Stimulated activated effector memory CD8-positive, alpha-beta T cell treated with anti-CD3 and anti-CD28 coated beads, Interleukin-12 subunit alpha, Interleukin-12 subunit beta, amount 100 ng/mL, for 72 hours (primary cell): Measurements from ENCODE around the gene DDB1.

ENCODE experiments used
- ATAC-seq: fragments of 150-1000 bp; cut with Tn5 transposase; 2 replicates; pipeline ENCODE4 v1.10.0; 2021
- DNase-seq, 2 donors: peaks; one replicate each; pipeline ENCODE4 v3.0.0; 2021 to 2022; ENCODE audit warnings: low spot score in 2 of 2
- H3K27ac Mint-ChIP-seq: one replicate; pipeline ENCODE4 v1.8.0; 2022; ENCODE audit warnings: mild to moderate bottlenecking, mixed read lengths
- H3K36me3 Mint-ChIP-seq: one replicate; pipeline ENCODE4 v1.8.0; 2022; ENCODE audit warnings: mild to moderate bottlenecking, mixed read lengths
- H3K4me1 Mint-ChIP-seq: one replicate; pipeline ENCODE4 v1.8.0; 2022; ENCODE audit warnings: mixed read lengths
- H3K4me3 Mint-ChIP-seq: one replicate; pipeline ENCODE4 v1.8.0; 2022; ENCODE audit warnings: mild to moderate bottlenecking, mixed read lengths
- H3K9me3 Mint-ChIP-seq: one replicate; pipeline ENCODE4 v1.8.0; 2022; ENCODE audit warnings: mixed read lengths

DDB1 gene

GRCh38 chr11:61345954-61346843, 13.3 kb upstream of the DDB1 start:
- DNase-seq (no peak), ATAC-seq (no peak)
- Mint-ChIP-seq H3K4me3 (no peak overlapping the region), H3K27ac (peak overlapping the region; percentile 84), H3K9me3 (no peaks in the 10 kb centered on the region), H3K4me1 (peaks cover 4% of the 10 kb centered on the region), H3K36me3 (peaks cover 13% of the 10 kb centered on the region)

DNA sequence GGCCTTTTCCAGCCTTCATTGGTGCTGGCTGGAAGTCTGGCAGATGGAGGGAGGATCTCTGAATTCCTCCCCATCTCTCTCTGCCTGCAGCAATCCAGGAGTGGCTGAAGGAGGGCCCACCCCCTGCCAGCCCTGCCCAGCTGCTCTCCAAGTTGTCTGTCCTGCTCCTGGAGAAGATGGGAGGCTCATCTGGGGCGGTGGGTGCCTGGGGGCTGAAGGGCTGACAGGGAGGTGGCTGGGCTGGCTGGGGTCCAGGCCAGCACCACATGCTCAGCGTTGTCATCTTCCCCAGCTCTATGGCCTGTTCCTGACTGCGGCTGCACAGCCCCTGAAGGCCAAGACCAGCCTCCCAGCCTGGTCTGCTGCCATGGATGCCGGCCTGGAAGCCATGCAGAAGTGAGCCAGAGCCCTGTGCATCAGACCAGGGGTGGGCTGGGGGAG, 12.3 kb upstream of the DDB1 start:
- no peak for ATAC-seq
- Mint-ChIP-seq H3K36me3 (peaks cover 6% of the 10 kb centered on the region), H3K27ac (no peak overlapping the region), H3K9me3 (no peaks in the 10 kb centered on the region), H3K4me1 (peaks cover 4% of the 10 kb centered on the region), H3K4me3 (no peak overlapping the region)
- no peak for DNase-seq

GRCh38 chr11:61343792-61344745, 11.2 kb upstream of the DDB1 start:
- ATAC-seq (no peak), DNase-seq (no peak)
- Mint-ChIP-seq H3K4me3 (no peak overlapping the region), H3K9me3 (no peaks in the 10 kb centered on the region), H3K36me3 (peaks cover 5% of the 10 kb centered on the region), H3K27ac (peak overlapping the region; percentile 23), H3K4me1 (no peaks in the 10 kb centered on the region)

- Mint-ChIP-seq H3K27ac (no peak overlapping the region), H3K4me1 (no peaks in the 10 kb centered on the region), H3K4me3 (no peak overlapping the region), H3K9me3 (no peaks in the 10 kb centered on the region), H3K36me3 (no peaks in the 10 kb centered on the region)
- no peak for ATAC-seq
- no peak for DNase-seq
These were observed 9.4 kb upstream of the DDB1 start for GRCh38 chr11:61342207-61342803.

- ATAC-seq (no peak), DNase-seq (no peak)
- no peak overlapping the region for H3K4me3 Mint-ChIP-seq
- peaks cover 6% of the 10 kb centered on the region for H3K4me1 Mint-ChIP-seq
- no peaks in the 10 kb centered on the region for H3K36me3 Mint-ChIP-seq
- no peak overlapping the region for H3K27ac Mint-ChIP-seq
- no peaks in the 10 kb centered on the region for H3K9me3 Mint-ChIP-seq
These were observed 8.8 kb upstream of the DDB1 start for GRCh38 chr11:61341706-61342105.

- Mint-ChIP-seq H3K4me1 (peaks cover 12% of the 10 kb centered on the region), H3K36me3 (no peaks in the 10 kb centered on the region), H3K27ac (no peak overlapping the region), H3K9me3 (no peaks in the 10 kb centered on the region), H3K4me3 (no peak overlapping the region)
- DNase-seq (no peak), ATAC-seq (no peak)
These were observed 8.1 kb upstream of the DDB1 start for GRCh38 chr11:61340979-61341378.

DNA sequence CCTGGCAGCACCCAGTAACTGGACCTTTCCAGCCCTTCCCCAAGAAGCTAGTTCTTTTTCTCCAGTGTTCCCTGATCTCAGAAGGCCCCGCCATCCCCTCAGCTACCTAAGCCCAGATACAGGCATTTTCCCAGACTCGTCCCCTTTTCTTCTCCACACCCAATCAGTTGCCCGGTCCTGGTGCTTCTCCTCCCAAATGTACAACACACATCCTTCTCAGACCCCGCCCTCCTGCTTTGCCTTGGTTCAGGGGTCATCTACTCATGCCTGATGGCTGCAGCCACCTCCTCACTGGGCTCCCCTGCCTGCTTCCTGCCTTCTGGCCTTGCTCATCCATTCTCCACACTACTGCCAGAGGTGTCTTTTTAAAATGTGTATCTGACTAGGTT, 6.6 kb upstream of the DDB1 start:
- Mint-ChIP-seq H3K9me3 (no peaks in the 10 kb centered on the region), H3K27ac (no peak overlapping the region), H3K4me3 (no peak overlapping the region), H3K36me3 (no peaks in the 10 kb centered on the region), H3K4me1 (peaks cover 14% of the 10 kb centered on the region)
- ATAC-seq, result no peak
- no peak for DNase-seq

DNA sequence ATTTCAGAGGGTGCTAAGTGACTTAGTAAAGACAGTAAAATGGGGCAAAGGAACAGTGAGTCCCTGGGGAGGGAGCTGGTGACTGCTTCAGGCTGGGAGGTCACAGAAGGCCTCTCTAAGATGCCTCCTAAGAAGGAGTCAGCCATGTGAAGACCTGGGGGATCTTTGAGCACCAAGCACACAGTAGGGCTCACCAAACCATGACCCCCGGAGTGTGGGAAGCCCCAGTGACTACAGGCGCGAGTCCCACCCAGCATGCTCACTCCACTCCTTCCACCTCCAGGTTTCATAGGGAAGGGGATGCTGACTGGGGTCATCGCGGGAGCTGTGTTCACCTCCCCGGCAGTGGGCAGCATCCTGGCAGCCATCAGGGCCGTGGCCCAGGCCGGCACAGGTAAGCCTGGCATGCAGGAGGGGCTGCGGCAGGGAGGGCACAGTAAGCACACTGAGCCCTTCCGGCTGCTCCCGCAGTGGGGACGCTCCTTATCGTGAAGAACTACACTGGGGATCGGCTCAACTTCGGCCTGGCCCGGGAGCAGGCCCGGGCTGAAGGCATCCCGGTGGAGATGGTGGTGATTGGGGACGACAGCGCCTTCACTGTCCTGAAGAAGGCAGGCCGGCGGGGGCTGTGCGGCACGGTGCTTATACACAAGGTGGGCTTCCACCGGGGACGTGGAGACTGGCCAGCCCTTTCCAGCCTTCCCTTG, 6.0 kb upstream of the DDB1 start:
- H3K4me1 Mint-ChIP-seq, result peaks cover 19% of the 10 kb centered on the region
- no peak overlapping the region for H3K4me3 Mint-ChIP-seq
- ATAC-seq (no peak), DNase-seq (no peak)
- no peaks in the 10 kb centered on the region for H3K36me3 Mint-ChIP-seq
- H3K9me3 Mint-ChIP-seq, result no peaks in the 10 kb centered on the region
- peak overlapping the region; percentile 56 for H3K27ac Mint-ChIP-seq

GRCh38 chr11:61337706-61338470, 5.0 kb upstream of the DDB1 start:
- Mint-ChIP-seq H3K9me3 (no peaks in the 10 kb centered on the region), H3K4me3 (no peak overlapping the region), H3K36me3 (no peaks in the 10 kb centered on the region), H3K4me1 (peaks cover 28% of the 10 kb centered on the region), H3K27ac (peak overlapping the region; percentile 56)
- no peak for ATAC-seq
- no peak for DNase-seq

GRCh38 chr11:61336171-61336935, 3.4 kb upstream of the DDB1 start:
- Mint-ChIP-seq H3K4me1 (peaks cover 43% of the 10 kb centered on the region), H3K9me3 (no peaks in the 10 kb centered on the region), H3K4me3 (no peak overlapping the region), H3K36me3 (no peaks in the 10 kb centered on the region), H3K27ac (peak overlapping the region; percentile 80)
- peak; percentile 71 for ATAC-seq
- DNase-seq, result peak; percentile 82 to 89

DNA sequence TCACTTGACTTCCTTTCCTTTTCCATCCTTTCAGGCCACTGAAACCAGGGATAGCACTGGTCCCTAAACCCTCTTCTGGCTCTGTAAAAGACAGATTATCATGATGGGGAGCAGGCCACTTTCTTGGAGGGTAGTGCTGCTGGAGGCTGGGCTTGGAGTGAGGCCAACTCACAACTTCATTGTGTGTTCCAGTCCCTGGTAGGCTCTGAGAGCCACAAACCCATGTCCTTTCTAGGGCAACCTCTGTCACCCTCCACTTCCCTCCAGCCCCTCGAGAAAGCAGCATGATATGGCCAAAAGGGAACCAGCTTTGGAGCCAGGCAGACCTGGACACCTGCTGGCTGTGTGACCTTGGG, 2.4 kb upstream of the DDB1 start:
- H3K36me3 Mint-ChIP-seq, result no peaks in the 10 kb centered on the region
- H3K9me3 Mint-ChIP-seq, result no peaks in the 10 kb centered on the region
- peaks cover 53% of the 10 kb centered on the region for H3K4me1 Mint-ChIP-seq
- ATAC-seq (no peak), DNase-seq (no peak)
- H3K27ac Mint-ChIP-seq, result peak overlapping the region; percentile 80
- no peak overlapping the region for H3K4me3 Mint-ChIP-seq

DNA sequence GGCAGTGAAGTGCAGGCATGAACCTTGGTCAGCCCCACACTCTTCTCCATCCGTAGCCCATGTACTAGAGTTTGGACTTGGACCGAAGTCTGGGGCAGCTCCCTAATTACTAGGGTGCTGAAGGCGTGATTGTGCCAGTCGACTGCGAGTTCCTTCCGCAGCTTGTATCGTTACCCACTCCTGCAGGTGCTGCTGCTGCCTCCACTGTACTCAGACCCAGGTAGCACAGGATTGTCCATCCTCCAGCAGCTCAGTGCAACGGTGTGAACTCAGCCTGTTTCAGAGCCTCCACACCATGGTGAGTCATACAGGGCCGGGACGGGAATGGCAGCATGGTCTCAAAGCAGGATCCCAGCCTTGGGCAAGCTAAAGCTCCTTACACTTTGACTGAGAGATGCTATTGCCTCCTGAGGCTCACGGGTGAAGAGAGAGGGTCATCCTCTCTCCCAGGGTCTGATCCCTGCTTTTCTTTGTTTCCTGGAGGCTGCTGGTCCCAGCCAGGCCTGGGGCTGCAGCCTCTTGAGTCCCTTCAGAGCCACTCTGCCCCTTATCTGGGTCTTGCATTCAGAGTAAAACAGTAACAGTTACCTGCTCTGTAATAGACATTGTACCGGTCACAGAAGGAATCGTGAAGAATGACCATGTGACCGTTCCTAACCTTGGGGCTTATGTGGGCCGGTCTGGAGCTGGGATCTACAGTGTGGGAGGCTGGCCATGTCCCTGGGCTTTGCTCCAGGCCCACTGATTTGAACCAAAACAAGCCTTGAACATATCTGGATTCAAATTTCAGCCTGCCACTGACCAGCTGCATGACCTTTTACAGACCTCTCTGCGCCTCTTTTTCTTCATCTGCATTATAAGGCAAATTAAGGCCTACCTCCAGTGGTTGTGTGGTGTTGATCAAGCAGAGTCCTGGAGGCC, 1.8 kb upstream of the DDB1 start:
- Mint-ChIP-seq H3K9me3 (no peaks in the 10 kb centered on the region), H3K36me3 (no peaks in the 10 kb centered on the region)
- ATAC-seq, result no peak

More for the DNA sequence above, 1.8 kb upstream of the DDB1 start:
- H3K4me1 Mint-ChIP-seq, result peaks cover 59% of the 10 kb centered on the region
- peak in 1 of 2 donors; percentile 54 for DNase-seq
- peak overlapping the region; percentile 98 for H3K4me3 Mint-ChIP-seq
- peak overlapping the region; percentile 99 for H3K27ac Mint-ChIP-seq
